OCI-LY7 (cell line): ENCODE results near the gene MFSD6L. TPM values are rescaled to one million over a fixed set of nuclear protein-coding genes. Genes with fewer than 3 reads are reported as not detected.

Experiments
- BruUV-seq: library from RNA; stranded (reverse); fragments of 400-500 nt; replicated peaks from 2 replicates; lab custom pipeline; 2021; lab: Mats Ljungman, UMichigan
- CTCF ChIA-PET: fragments of 300-600 bp; sonication (Branson Sonifier 250); formaldehyde crosslinking; loops from one replicate; lab custom pipeline; 2022; ENCODE audit warnings: antibody characterized with exemption; ENCODE audit not compliant: unreplicated experiment; lab: Charles Lee
- POLR2A ChIA-PET: fragments of 300-600 bp; sonication (Branson Sonifier 250); formaldehyde crosslinking; loops from one replicate; lab custom pipeline; 2022; ENCODE audit warnings: antibody characterized with exemption; lab: Charles Lee
- DNase-seq: peaks from one replicate; pipeline ENCODE4 v3.0.0-alpha.2; 2015; ENCODE audit warnings: low spot score
- H2AFZ ChIP-seq: fragments of 200-600 bp; sonication (generic), shearing (Covaris generic); 2 replicates; pipeline ENCODE4 v1.6.1; 2014; ENCODE audit warnings: mild to moderate bottlenecking, antibody characterized with exemption, low read length, moderate library complexity
- H3K27ac ChIP-seq: fragments of 200-600 bp; sonication (generic); 2 replicates; pipeline ENCODE4 v1.5.1; 2014; ENCODE audit warnings: mixed run types, low read depth, mild to moderate bottlenecking, moderate library complexity, low read length, inconsistent platforms; ENCODE audit not compliant: poor library complexity, severe bottlenecking
- H3K36me3 ChIP-seq: fragments of 200-600 bp; sonication (generic); 2 replicates; pipeline ENCODE4 v1.6.1; 2014; ENCODE audit warnings: mild to moderate bottlenecking, antibody characterized with exemption, low read length, moderate library complexity, mixed read lengths; ENCODE audit not compliant: insufficient read depth
- H3K4me1 ChIP-seq: fragments of 200-600 bp; sonication (generic); 2 replicates; pipeline ENCODE4 v1.5.1; 2014; ENCODE audit warnings: mild to moderate bottlenecking, low read length; ENCODE audit not compliant: insufficient read depth, poor library complexity, severe bottlenecking
- H3K4me2 ChIP-seq: fragments of 200-600 bp; sonication (generic); 2 replicates; pipeline ENCODE4 v1.6.1; 2014; ENCODE audit warnings: mild to moderate bottlenecking, low read length
- H3K4me3 ChIP-seq: fragments of 200-600 bp; sonication (generic); 2 replicates; pipeline ENCODE4 v1.5.1; 2014; ENCODE audit warnings: mild to moderate bottlenecking, low read depth, low read length; ENCODE audit not compliant: poor library complexity, severe bottlenecking
- H3K79me2 ChIP-seq: fragments of 200-600 bp; sonication (generic); 2 replicates; pipeline ENCODE4 v1.6.1; 2016; ENCODE audit warnings: low read depth, mild to moderate bottlenecking, low read length, moderate library complexity, mixed read lengths; ENCODE audit not compliant: insufficient read depth
- H3K9me2 ChIP-seq: fragments of 200-600 bp; sonication (generic); 2 replicates; pipeline ENCODE4 v1.6.1; 2016; ENCODE audit warnings: mild to moderate bottlenecking, low read length, mixed read lengths; ENCODE audit not compliant: insufficient read depth
- H3K9me3 ChIP-seq: fragments of 200-600 bp; sonication (generic); 2 replicates; pipeline ENCODE4 v1.6.1; 2014; ENCODE audit warnings: mild to moderate bottlenecking, mixed run types, low read length, mixed read lengths
- H4K20me1 ChIP-seq: fragments of 200-600 bp; sonication (generic); 2 replicates; pipeline ENCODE4 v1.6.1; 2014; ENCODE audit warnings: mild to moderate bottlenecking, antibody characterized with exemption, low read length, moderate library complexity, mixed read lengths; ENCODE audit not compliant: insufficient read depth
- CTCF ChIP-seq: fragments of 200-600 bp; sonication (generic); conservative IDR thresholded peaks from 2 replicates; pipeline ENCODE4 v1.5.1; 2014; ENCODE audit warnings: mild to moderate bottlenecking, antibody characterized with exemption, low read length, moderate library complexity, mixed read lengths
- EZH2phosphoT487 ChIP-seq: fragments of 200-600 bp; sonication (generic); IDR thresholded peaks from 2 replicates; pipeline ENCODE4 v1.6.1; 2018; ENCODE audit warnings: low read depth, borderline replicate concordance, mild to moderate bottlenecking, mixed run types, antibody characterized with exemption, low read length, moderate library complexity, mixed read lengths
- intact Hi-C: fragments of 100-400 bp; cut with micrococcal nuclease; formaldehyde crosslinking; loops from one replicate; pipeline ENCODE4 v1.10.0; 2022; ENCODE audit not compliant: unreplicated experiment
- total RNA-seq, 2 experiments: library from RNA; depleted of rRNA in 1 of 2; stranded (reverse); fragments of >200 nt in 1 of 2; shearing (Covaris generic) in 1 of 2; gene quantifications; 2 replicates each; pipeline ENCODE4 v1.2.3, GENCODE V29; 2014 to 2022

MFSD6L gene
- total RNA-seq, 2 experiments from 2014 or later = not detected

DNA sequence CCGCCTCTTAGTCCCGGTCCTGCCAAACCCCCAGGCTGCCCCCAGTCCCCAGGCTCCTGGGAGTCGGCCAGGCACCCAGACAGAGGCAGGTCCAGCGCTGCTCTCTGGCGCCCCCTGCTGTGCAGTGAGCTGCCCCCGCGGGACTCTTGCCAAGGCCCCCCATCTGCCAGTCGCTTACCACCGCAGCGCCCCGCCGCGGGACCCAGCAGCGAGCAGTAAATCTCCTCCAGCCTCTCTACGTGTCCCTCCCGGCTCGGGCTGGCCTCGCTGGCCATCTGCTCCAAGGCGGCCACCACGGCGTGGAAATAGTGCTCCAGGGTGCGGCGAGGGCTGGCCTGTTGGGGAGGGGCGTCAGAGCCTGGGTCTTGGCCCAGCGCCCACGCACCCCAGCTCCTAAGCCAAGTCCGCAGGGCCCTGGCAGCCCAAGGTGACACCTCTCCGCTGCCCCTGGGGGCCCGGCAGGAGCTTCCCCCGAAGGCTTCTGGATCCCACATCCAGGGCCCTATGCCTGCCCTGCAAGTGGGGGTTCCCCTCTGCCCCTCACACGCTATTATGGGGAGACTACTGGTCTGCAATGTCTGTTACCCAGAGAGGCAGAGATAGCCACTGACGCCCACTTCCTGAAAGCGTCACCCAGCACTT lies 33.7 kb upstream of the MFSD6L start:
- H2AFZ ChIP-seq = no peak overlapping the region
- DNase-seq = peak; percentile 11
- TF ChIP-seq CTCF (peak; percentile 72), EZH2phosphoT487 (no peak)
- ChIA-PET CTCF (no interaction called here), POLR2A (no interaction called here)
- no peaks in the 10 kb centered on the region for H4K20me1 ChIP-seq
- no peaks in the 10 kb centered on the region for H3K9me3 ChIP-seq
- H3K27ac ChIP-seq = no peak overlapping the region
- H3K4me3 ChIP-seq = no peak overlapping the region
- intact Hi-C loops = no loop called here
- H3K79me2 ChIP-seq = no peaks in the 10 kb centered on the region
- H3K4me2 ChIP-seq = no peak overlapping the region
- no peaks in the 10 kb centered on the region for H3K9me2 ChIP-seq
- H3K36me3 ChIP-seq = no peaks in the 10 kb centered on the region
- H3K4me1 ChIP-seq = no peaks in the 10 kb centered on the region
- BruUV-seq = no TSS peak

- BruUV-seq = no TSS peak
- POLR2A ChIA-PET = no interaction called here
- H3K9me2 ChIP-seq = no peaks in the 10 kb centered on the region
- H3K4me1 ChIP-seq = no peaks in the 10 kb centered on the region
- H3K27ac ChIP-seq = no peak overlapping the region
- CTCF ChIA-PET = no interaction called here
- TF ChIP-seq CTCF = no peak
- TF ChIP-seq EZH2phosphoT487 = no peak
- no peak overlapping the region for H3K4me3 ChIP-seq
- H3K4me2 ChIP-seq = no peak overlapping the region
- no peaks in the 10 kb centered on the region for H3K79me2 ChIP-seq
- H3K9me3 ChIP-seq = no peaks in the 10 kb centered on the region
- H2AFZ ChIP-seq = no peak overlapping the region
- intact Hi-C loops = no loop called here
- no peaks in the 10 kb centered on the region for H3K36me3 ChIP-seq
- no peak for DNase-seq
- no peaks in the 10 kb centered on the region for H4K20me1 ChIP-seq
These were observed 32.2 kb upstream of the MFSD6L start for GRCh38 chr17:8831234-8831849.

- Histone ChIP-seq H3K4me3 (no peak overlapping the region), H3K9me3 (no peaks in the 10 kb centered on the region), H2AFZ (no peak overlapping the region), H3K4me1 (no peaks in the 10 kb centered on the region), H3K79me2 (no peaks in the 10 kb centered on the region), H4K20me1 (no peaks in the 10 kb centered on the region), H3K4me2 (no peak overlapping the region), H3K36me3 (no peaks in the 10 kb centered on the region), H3K9me2 (no peaks in the 10 kb centered on the region), H3K27ac (no peak overlapping the region)
- BruUV-seq = no TSS peak
- ChIA-PET POLR2A (no interaction called here), CTCF (no interaction called here)
- intact Hi-C loops = no loop called here
- no peak for TF ChIP-seq CTCF
- TF ChIP-seq EZH2phosphoT487 = no peak
- no peak for DNase-seq
These were observed 31.0 kb upstream of the MFSD6L start for GRCh38 chr17:8830141-8830540.
